Raji (cell line): Measurements from ENCODE around the gene PP2D1.

Experiments
- POLR2A ChIP-seq: IDR thresholded peaks from 2 replicates; pipeline ENCODE4 v1.6.1; 2011; ENCODE audit warnings: low read depth, low read length, control low read depth; ENCODE audit not compliant: insufficient read depth

Gene PP2D1

GRCh38 chr3:20015525-20015924, 3.5 kb upstream of the PP2D1 start:
- no peak for TF ChIP-seq POLR2A

DNA sequence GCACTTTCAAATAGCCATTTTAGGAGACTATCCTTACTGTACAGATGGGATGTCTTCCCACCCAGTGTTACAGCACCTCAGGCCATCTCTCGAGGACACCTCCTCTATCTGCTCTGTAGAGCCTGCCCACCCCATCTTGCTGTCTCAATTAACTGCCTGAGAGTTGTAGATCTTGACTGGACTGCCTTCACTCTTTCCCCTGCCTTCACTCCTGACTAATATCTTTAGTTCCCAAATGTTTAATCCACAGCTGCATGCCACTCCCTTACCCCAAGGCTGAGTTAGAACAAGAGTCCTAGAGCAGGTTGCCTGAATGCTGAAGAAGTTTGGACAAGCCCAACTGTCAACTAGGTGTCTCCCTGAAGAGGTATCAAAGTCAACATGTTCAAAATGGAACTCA, 1.3 kb upstream of the PP2D1 start:
- no peak for TF ChIP-seq POLR2A

- TF ChIP-seq POLR2A, result no peak
Measured at GRCh38 chr3:20008646-20009045, 3.4 kb downstream of the PP2D1 start.

DNA sequence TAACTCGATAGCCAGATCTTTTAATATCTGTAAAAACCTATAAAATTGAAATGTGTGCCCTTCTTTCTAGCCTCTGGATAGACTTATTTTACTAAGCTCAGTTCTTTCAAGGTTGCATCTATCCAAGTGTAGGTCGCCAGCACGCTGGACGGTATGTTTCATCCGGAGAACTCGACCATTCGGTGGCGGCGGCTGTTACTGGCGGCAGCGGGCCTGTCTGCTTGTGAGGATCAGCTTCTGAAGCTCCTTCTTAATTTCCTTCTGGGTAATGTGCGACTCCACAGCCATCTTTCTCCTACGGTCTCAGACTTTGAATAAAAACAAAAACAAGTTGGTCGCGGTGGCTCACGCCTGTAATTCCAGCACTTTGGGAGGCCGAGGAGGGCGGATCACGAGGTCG, 4.1 kb downstream of the PP2D1 start:
- no peak for TF ChIP-seq POLR2A

- TF ChIP-seq POLR2A, result no peak
Measured at GRCh38 chr3:20001932-20002331, 10.1 kb downstream of the PP2D1 start.

- TF ChIP-seq POLR2A, result no peak
Measured at GRCh38 chr3:19997502-19997901, 14.6 kb downstream of the PP2D1 start.

- TF ChIP-seq POLR2A, result no peak
Measured at GRCh38 chr3:19994796-19995195, 17.3 kb downstream of the PP2D1 start.

DNA sequence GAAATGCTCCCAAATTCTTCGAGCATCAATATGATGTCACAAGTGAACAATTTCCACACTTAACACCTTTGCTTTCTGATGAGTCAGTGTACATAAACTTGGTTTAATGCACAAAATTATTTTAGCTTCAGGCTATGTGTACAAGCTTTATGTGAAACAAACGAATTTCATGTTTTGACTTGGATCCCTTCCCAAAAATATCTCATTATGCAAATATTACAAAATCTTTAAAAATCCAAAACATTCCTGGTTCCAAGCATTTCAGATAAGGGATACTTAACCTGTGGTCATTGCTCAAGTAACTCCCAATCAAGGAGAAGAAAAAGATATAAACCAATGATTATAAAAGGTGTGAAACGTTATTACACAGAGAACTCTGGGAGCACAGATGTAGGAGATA, 40.0 kb downstream of the PP2D1 start:
- no peak for TF ChIP-seq POLR2A

- no peak for TF ChIP-seq POLR2A
Measured at GRCh38 chr3:19970327-19970726, 41.7 kb downstream of the PP2D1 start.

DNA sequence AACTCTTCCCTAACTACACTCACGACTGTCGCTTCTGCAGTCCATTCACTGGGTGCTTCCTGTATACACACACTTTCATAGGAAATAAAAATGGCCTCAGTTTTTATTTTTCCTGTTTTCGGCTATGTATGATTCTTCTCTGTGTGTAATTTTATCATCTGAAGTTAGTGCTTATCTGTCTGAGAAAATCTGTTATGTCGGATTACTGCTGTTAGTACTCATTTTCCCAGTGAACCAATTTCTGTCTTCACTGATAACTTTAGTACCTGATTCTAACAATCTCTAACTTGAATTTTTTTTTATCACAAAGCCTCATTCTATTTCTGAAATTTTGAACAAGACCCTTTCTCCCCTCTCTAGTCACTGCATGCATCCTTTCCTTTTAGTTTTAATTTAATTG, 44.3 kb downstream of the PP2D1 start:
- no peak for TF ChIP-seq POLR2A

DNA sequence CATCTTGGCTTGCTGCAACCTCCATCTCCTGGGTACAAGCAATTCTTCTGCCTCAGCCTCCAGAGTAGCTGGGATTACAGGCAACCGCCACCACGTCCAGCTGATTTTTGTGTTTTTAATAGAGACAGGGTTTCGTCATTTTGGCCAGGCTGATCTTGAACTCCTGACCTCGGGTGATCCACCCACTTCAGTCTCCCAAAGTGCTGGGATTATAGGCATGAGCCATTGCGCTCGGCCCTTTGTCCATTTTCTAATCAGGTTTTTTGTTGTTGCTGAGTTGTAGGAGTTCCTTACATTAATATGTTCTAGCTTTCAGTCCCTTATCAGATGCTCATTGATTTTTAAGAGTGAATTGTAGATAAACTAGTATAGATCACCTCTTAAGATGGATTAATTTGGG, 44.9 kb downstream of the PP2D1 start:
- no peak for TF ChIP-seq POLR2A

- TF ChIP-seq POLR2A, result no peak
Measured at GRCh38 chr3:19961960-19962359, 50.1 kb downstream of the PP2D1 start.

DNA sequence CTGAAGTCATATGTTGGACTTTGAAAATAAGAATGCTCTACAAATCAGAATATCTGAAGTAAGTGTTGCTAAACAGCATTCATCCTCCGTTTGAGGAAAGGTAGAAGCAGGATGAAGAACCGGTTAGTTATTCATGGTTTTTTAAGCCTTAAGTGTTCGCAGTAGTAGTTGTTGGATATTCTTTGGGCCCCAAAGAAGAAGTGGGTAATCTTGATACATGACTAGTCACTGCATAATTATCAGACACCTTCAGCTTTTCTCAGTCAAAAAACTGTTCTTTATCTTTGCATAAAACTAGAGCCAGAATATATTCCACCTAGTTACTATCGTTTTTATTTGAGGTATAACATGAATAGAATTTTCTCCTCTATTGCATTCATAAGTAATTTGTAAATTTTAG, 51.4 kb downstream of the PP2D1 start:
- no peak for TF ChIP-seq POLR2A

- TF ChIP-seq POLR2A, result no peak
Measured at GRCh38 chr3:19959505-19959904, 52.6 kb downstream of the PP2D1 start.

- no peak for TF ChIP-seq POLR2A
Measured at GRCh38 chr3:19954676-19955075, 57.4 kb downstream of the PP2D1 start.

- no peak for TF ChIP-seq POLR2A
Measured at GRCh38 chr3:19950316-19950715, 61.7 kb downstream of the PP2D1 start.

DNA sequence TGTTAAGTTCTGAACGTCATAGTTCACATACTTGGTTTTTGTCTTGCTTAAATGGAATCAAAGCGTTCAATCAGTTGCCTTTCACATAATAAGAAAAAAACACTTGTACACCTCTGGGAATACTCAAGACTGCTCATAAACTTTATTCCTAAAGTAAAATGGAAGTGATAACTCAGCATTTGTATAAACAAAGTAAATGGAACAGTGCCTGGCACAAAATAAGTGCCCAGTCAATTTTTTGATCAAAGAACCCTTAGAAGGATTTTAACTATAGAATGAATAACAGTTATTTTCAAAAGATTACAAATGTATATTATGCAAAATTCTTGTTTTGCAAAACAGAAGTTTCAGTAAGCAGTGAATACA, 63.9 kb downstream of the PP2D1 start:
- TF ChIP-seq POLR2A, result no peak

DNA sequence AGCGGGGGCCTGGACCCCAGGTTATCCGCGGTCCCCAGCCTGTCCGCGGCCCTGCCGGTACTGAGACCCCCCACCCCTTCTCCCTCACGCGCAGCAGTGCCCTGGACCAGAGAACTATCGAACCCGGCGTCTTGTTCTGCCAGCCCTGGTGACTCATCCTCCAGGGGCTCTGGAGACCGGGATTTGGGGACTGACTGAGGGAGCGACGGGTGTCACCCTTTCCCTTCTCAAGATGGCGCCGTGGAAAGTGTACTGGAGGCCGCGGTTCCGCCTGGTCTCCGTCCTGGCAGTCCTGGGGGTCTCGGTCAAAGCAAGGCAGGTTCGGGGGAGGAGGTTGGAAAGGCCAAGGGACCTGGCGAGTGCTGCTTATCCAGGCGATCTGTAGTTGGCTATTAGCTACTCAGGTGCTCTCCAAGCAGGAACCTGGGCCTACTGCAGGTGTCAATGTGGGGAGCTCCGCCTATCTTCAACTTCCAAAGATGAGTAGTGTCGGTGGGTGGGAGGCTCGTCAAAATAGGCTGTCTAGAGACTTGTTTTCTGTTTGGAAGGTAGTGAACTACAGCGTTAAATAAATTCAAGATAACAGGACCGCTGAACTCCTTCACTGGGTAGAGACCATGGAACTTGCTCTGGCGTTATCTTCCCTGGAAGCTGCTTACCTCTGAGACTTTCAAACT, 64.4 kb downstream of the PP2D1 start:
- peak; percentile 3; the same call in 1 of the 2 replicates for TF ChIP-seq POLR2A

GRCh38 chr3:19946832-19947548, 65.1 kb downstream of the PP2D1 start, which contains the start of gene RAB5A:
Gene RAB5A, plus strand, starts transcription at chr3:19947097. Its CDS starts 3,802 bp downstream, at chr3:19950899.
- TF ChIP-seq POLR2A, result peak; percentile 52
